Testis (tissue), 3 donors: Measurements from ENCODE around the gene TBX20. TPM values are rescaled to one million over a fixed set of nuclear protein-coding genes. Genes with fewer than 3 reads are reported as not detected.

Experiments used
- DNase-seq: peaks from one replicate; pipeline ENCODE4 v3.0.0-alpha.2; 2019
- H3K27ac ChIP-seq, 2 donors: fragments of 200-600 bp; sonication (generic); one replicate each; pipeline ENCODE4 v1.5.1; 2019
- H3K27me3 ChIP-seq: fragments of 200-600 bp; sonication (generic); one replicate; pipeline ENCODE4 v1.5.1; 2019
- H3K36me3 ChIP-seq: fragments of 200-600 bp; sonication (generic); one replicate; pipeline ENCODE4 v1.5.1; 2017; ENCODE audit warnings: low read depth; ENCODE audit errors: missing control alignments
- H3K4me1 ChIP-seq: fragments of 200-600 bp; sonication (generic); one replicate; pipeline ENCODE4 v1.5.1; 2019
- H3K4me3 ChIP-seq, 2 donors: fragments of 200-600 bp; sonication (generic); one replicate each; pipeline ENCODE4 v1.5.1; 2017 to 2019
- H3K9me3 ChIP-seq: fragments of 200-600 bp; sonication (generic); one replicate; pipeline ENCODE4 v1.5.1; 2017
- CTCF ChIP-seq, 3 experiments: fragments of 450-650 bp in 2 of 3; fragments of 200-600 bp in 1 of 3; sonication (generic) in 1 of 3; IDR thresholded peaks; one replicate each; pipeline ENCODE4 v1.5.1; 2016 to 2019; ENCODE audit warnings: antibody characterized with exemption in 3 of 3, mild to moderate bottlenecking in 2 of 3, moderate library complexity in 1 of 3
- POLR2A ChIP-seq: fragments of 450-650 bp; IDR thresholded peaks from one replicate; pipeline ENCODE4 v1.6.1; 2017; ENCODE audit warnings: antibody characterized with exemption, mild to moderate bottlenecking, moderate library complexity
- WGBS, 2 donors: methylation state at CpG; one replicate each; pipeline ENCODE4 v1.1.5; 2018; 5-methylcytosine and 5-hydroxymethylcytosine counted together
- intact Hi-C: fragments of 100-400 bp; cut with DNase I; formaldehyde crosslinking; loops from one replicate; pipeline ENCODE4 v1.15.1; 2023; ENCODE audit warnings: low total_unique reads
- polyA plus RNA-seq: library from polyadenylated mRNA; stranded (reverse); fragments of 350-450 nt; fragmentation: Illumina TruSeq; extraction: RNeasy Lipid Tissue Mini Kit (QIAGEN cat#74804); gene quantifications from one replicate; pipeline ENCODE4 v1.2.3, GENCODE V29; 2014; ENCODE audit warnings: low read depth, low replicate concordance; ENCODE audit not compliant: insufficient read depth
- total RNA-seq, 2 donors: library from RNA; depleted of rRNA; stranded (reverse); fragments of >200 nt; gene quantifications; one replicate each; pipeline ENCODE4 v1.2.3, GENCODE V29; 2016

TBX20 gene
- total and polyA plus RNA-seq, 3 donors from 2014 or later = 0.63 to 3.8 (median 2.8) TPM

- no peaks in the 10 kb centered on the region for H3K9me3 ChIP-seq
- H3K27me3 ChIP-seq = no peaks in the 10 kb centered on the region
- H3K4me1 ChIP-seq = no peaks in the 10 kb centered on the region
- no peak overlapping the region for H3K4me3 ChIP-seq
- no peaks in the 10 kb centered on the region for H3K36me3 ChIP-seq
- intact Hi-C loops = no loop called here
- 38 to 61% methylated on average over 1 of the region's 1 CpG for WGBS, 2 donors
- H3K27ac ChIP-seq = no peak overlapping the region
- TF ChIP-seq POLR2A = no peak
- no peak for TF ChIP-seq CTCF (IDR thresholded peaks at IDR 0.05)
- DNase-seq = no peak
Observed at GRCh38 chr7:35250941-35251340, 3.0 kb downstream of the TBX20 start.

- no peak for DNase-seq
- WGBS, 2 donors = 25 to 37% methylated on average over 2 of the region's 2 CpGs
- no peak for TF ChIP-seq CTCF (IDR thresholded peaks at IDR 0.05)
- TF ChIP-seq POLR2A = no peak
- Histone ChIP-seq H3K36me3 (no peaks in the 10 kb centered on the region), H3K4me1 (no peaks in the 10 kb centered on the region), H3K27me3 (no peaks in the 10 kb centered on the region), H3K9me3 (no peaks in the 10 kb centered on the region), H3K4me3 (no peak overlapping the region), H3K27ac (no peak overlapping the region)
- intact Hi-C loops = no loop called here
Observed at GRCh38 chr7:35250452-35250851, 3.4 kb downstream of the TBX20 start.

GRCh38 chr7:35249537-35249907, 4.4 kb downstream of the TBX20 start:
- DNase-seq = no peak
- H3K4me1 ChIP-seq = no peaks in the 10 kb centered on the region
- WGBS, 2 donors = 15 to 35% methylated on average over 3 to 5 of the region's 5 CpGs
- H3K9me3 ChIP-seq = no peaks in the 10 kb centered on the region
- intact Hi-C loops = no loop called here
- no peak overlapping the region for H3K27ac ChIP-seq
- H3K4me3 ChIP-seq = no peak overlapping the region
- H3K27me3 ChIP-seq = no peaks in the 10 kb centered on the region
- no peaks in the 10 kb centered on the region for H3K36me3 ChIP-seq
- no peak for TF ChIP-seq POLR2A
- TF ChIP-seq CTCF (IDR thresholded peaks at IDR 0.05) = no peak

- Histone ChIP-seq H3K27me3 (no peaks in the 10 kb centered on the region), H3K36me3 (no peaks in the 10 kb centered on the region), H3K4me1 (no peaks in the 10 kb centered on the region), H3K4me3 (no peak overlapping the region), H3K27ac (no peak overlapping the region), H3K9me3 (no peaks in the 10 kb centered on the region)
- 27 to 40% methylated on average over 21 of the region's 21 CpGs for WGBS, 2 donors
- DNase-seq = no peak
- TF ChIP-seq POLR2A (no peak), CTCF (IDR thresholded peaks at IDR 0.05) (no peak)
- intact Hi-C loops = no loop called here
Observed at GRCh38 chr7:35248576-35249536, 5.0 kb downstream of the TBX20 start.

GRCh38 chr7:35246819-35247218, 7.1 kb downstream of the TBX20 start:
- Histone ChIP-seq H3K4me1 (no peaks in the 10 kb centered on the region), H3K27me3 (no peaks in the 10 kb centered on the region), H3K36me3 (no peaks in the 10 kb centered on the region), H3K9me3 (no peaks in the 10 kb centered on the region), H3K4me3 (no peak overlapping the region), H3K27ac (no peak overlapping the region)
- intact Hi-C loops = no loop called here
- TF ChIP-seq CTCF (IDR thresholded peaks at IDR 0.05) (no peak), POLR2A (no peak)
- DNase-seq = no peak
